Neural progenitor cell (in vitro differentiated cells): ENCODE data around the gene GTF3C2. TPM values are rescaled to one million over a fixed set of nuclear protein-coding genes. Genes with fewer than 3 reads are reported as not detected.

Source experiments
- DNase-seq: peaks from one replicate; pipeline ENCODE4 v3.0.0-alpha.2; 2016; ENCODE audit warnings: low spot score
- H2AFZ ChIP-seq: fragments of 200-600 bp; sonication (generic); replicated peaks from 2 replicates; pipeline ENCODE4 v1.6.1; 2016; ENCODE audit warnings: antibody characterized with exemption
- H3F3A ChIP-seq: fragments of 200-600 bp; sonication (generic); 2 replicates; pipeline ENCODE4 v1.6.1; 2016; ENCODE audit warnings: antibody characterized with exemption, low read depth
- H3K27ac ChIP-seq: fragments of 200-600 bp; sonication (generic); 2 replicates; pipeline ENCODE4 v1.5.1; 2016; ENCODE audit warnings: mild to moderate bottlenecking
- H3K27me3 ChIP-seq: fragments of 200-600 bp; sonication (generic); 2 replicates; pipeline ENCODE4 v1.6.1; 2016; ENCODE audit warnings: mild to moderate bottlenecking, moderate library complexity
- H3K36me3 ChIP-seq: fragments of 200-600 bp; sonication (generic); 2 replicates; pipeline ENCODE4 v1.5.1; 2016
- H3K4me1 ChIP-seq: fragments of 200-600 bp; sonication (generic); 2 replicates; pipeline ENCODE4 v1.6.1; 2016; ENCODE audit warnings: mixed run types
- H3K4me2 ChIP-seq: fragments of 200-600 bp; sonication (generic); 2 replicates; pipeline ENCODE4 v1.6.1; 2016
- H3K4me3 ChIP-seq: fragments of 200-600 bp; sonication (generic); 2 replicates; pipeline ENCODE4 v1.5.1; 2016
- H3K79me2 ChIP-seq: fragments of 200-600 bp; sonication (generic); 2 replicates; pipeline ENCODE4 v1.6.1; 2016; ENCODE audit warnings: low read depth
- H3K9ac ChIP-seq: fragments of 200-600 bp; sonication (generic); 2 replicates; pipeline ENCODE4 v1.6.1; 2016
- H3K9me3 ChIP-seq: fragments of 200-600 bp; sonication (generic); 2 replicates; pipeline ENCODE4 v1.5.1; 2016; ENCODE audit warnings: low read depth
- H4K20me1 ChIP-seq: fragments of 200-600 bp; sonication (generic); 2 replicates; pipeline ENCODE4 v1.6.1; 2016; ENCODE audit warnings: low read depth
- H3K27ac Mint-ChIP-seq: 3 replicates; pipeline ENCODE4 v1.8.0; 2021; ENCODE audit warnings: mixed read lengths
- H3K27me3 Mint-ChIP-seq: 2 replicates; pipeline ENCODE4 v1.8.0; 2022; ENCODE audit warnings: low read depth, mild to moderate bottlenecking, inconsistent platforms, moderate library complexity, mixed read lengths; ENCODE audit not compliant: insufficient read depth
- H3K36me3 Mint-ChIP-seq: 3 replicates; pipeline ENCODE4 v1.8.0; 2021; ENCODE audit warnings: mixed read lengths
- H3K4me1 Mint-ChIP-seq: 3 replicates; pipeline ENCODE4 v1.8.0; 2021; ENCODE audit warnings: mixed read lengths
- H3K4me3 Mint-ChIP-seq: 3 replicates; pipeline ENCODE4 v1.8.0; 2021; ENCODE audit warnings: mild to moderate bottlenecking, moderate library complexity, mixed read lengths
- H3K9me3 Mint-ChIP-seq: 3 replicates; pipeline ENCODE4 v1.8.0; 2020; ENCODE audit warnings: mixed read lengths
- CTCF ChIP-seq: fragments of 200-600 bp; sonication (generic); IDR thresholded peaks from 2 replicates; pipeline ENCODE4 v1.5.1; 2017; ENCODE audit warnings: antibody characterized with exemption, mild to moderate bottlenecking
- EZH2 ChIP-seq: fragments of 200-600 bp; sonication (generic); IDR thresholded peaks from 2 replicates; pipeline ENCODE4 v1.6.1; 2017; ENCODE audit warnings: antibody characterized with exemption, mild to moderate bottlenecking, moderate library complexity
- EZH2phosphoT487 ChIP-seq: fragments of 200-600 bp; sonication (generic); IDR thresholded peaks from 2 replicates; pipeline ENCODE4 v1.6.1; 2017; ENCODE audit warnings: antibody characterized with exemption
- total RNA-seq: library from RNA; depleted of rRNA; stranded (reverse); fragments of >200 nt; gene quantifications from 2 replicates; pipeline ENCODE4 v1.2.3, GENCODE V29; 2015; ENCODE audit warnings: low replicate concordance

GTF3C2 gene
- total RNA-seq, 1 donor from 2014 or later = 57.3 TPM

- H3K36me3 ChIP-seq = no peaks in the 10 kb centered on the region
- no peaks in the 10 kb centered on the region for H3K9me3 ChIP-seq
- no peak overlapping the region for H2AFZ ChIP-seq
- no peak overlapping the region for H3K4me3 ChIP-seq
- peaks cover 5% of the 10 kb centered on the region for H3F3A ChIP-seq
- no peak overlapping the region for H3K27ac ChIP-seq
- H3K36me3 Mint-ChIP-seq = no peaks in the 10 kb centered on the region
- no peak overlapping the region for H3K9ac ChIP-seq
- H3K4me3 Mint-ChIP-seq = no peak overlapping the region
- H3K9me3 Mint-ChIP-seq = no peaks in the 10 kb centered on the region
- no peak for TF ChIP-seq CTCF
- no peak for TF ChIP-seq EZH2
- no peak for TF ChIP-seq EZH2phosphoT487
- no peak overlapping the region for H3K4me2 ChIP-seq
- H4K20me1 ChIP-seq = peaks cover 58% of the 10 kb centered on the region
- no peak overlapping the region for H3K27ac Mint-ChIP-seq
- no peaks in the 10 kb centered on the region for H3K4me1 ChIP-seq
- peaks cover 13% of the 10 kb centered on the region for H3K4me1 Mint-ChIP-seq
- DNase-seq = no peak
- no peaks in the 10 kb centered on the region for H3K27me3 Mint-ChIP-seq
- no peaks in the 10 kb centered on the region for H3K27me3 ChIP-seq
- peaks cover 99% of the 10 kb centered on the region for H3K79me2 ChIP-seq
These were observed 6.4 kb downstream of the GTF3C2 start for GRCh38 chr2:27350106-27350693.

GRCh38 chr2:27347641-27348040 is 8.9 kb downstream of the GTF3C2 start:
- Histone ChIP-seq H3K4me1 (no peaks in the 10 kb centered on the region), H3K4me3 (no peak overlapping the region), H4K20me1 (peaks cover 54% of the 10 kb centered on the region), H3K27me3 (no peaks in the 10 kb centered on the region), H2AFZ (no peak overlapping the region), H3K4me2 (no peak overlapping the region), H3K36me3 (no peaks in the 10 kb centered on the region), H3F3A (peaks cover 5% of the 10 kb centered on the region), H3K9me3 (no peaks in the 10 kb centered on the region), H3K79me2 (peaks cover 95% of the 10 kb centered on the region), H3K9ac (no peak overlapping the region), H3K27ac (no peak overlapping the region)
- no peak overlapping the region for H3K27ac Mint-ChIP-seq
- H3K27me3 Mint-ChIP-seq = no peaks in the 10 kb centered on the region
- DNase-seq = no peak
- H3K36me3 Mint-ChIP-seq = peaks cover 2% of the 10 kb centered on the region
- TF ChIP-seq CTCF (no peak), EZH2phosphoT487 (no peak), EZH2 (no peak)
- H3K4me1 Mint-ChIP-seq = no peaks in the 10 kb centered on the region
- H3K9me3 Mint-ChIP-seq = no peaks in the 10 kb centered on the region
- H3K4me3 Mint-ChIP-seq = no peak overlapping the region

- Mint-ChIP-seq H3K4me1 (no peaks in the 10 kb centered on the region), H3K4me3 (no peak overlapping the region), H3K27ac (no peak overlapping the region), H3K9me3 (no peaks in the 10 kb centered on the region), H3K27me3 (peaks cover 5% of the 10 kb centered on the region), H3K36me3 (peaks cover 27% of the 10 kb centered on the region)
- H3F3A ChIP-seq = no peaks in the 10 kb centered on the region
- H3K36me3 ChIP-seq = peaks cover 6% of the 10 kb centered on the region
- no peak overlapping the region for H3K27ac ChIP-seq
- H3K4me3 ChIP-seq = no peak overlapping the region
- H3K4me2 ChIP-seq = no peak overlapping the region
- no peaks in the 10 kb centered on the region for H3K79me2 ChIP-seq
- no peaks in the 10 kb centered on the region for H4K20me1 ChIP-seq
- no peaks in the 10 kb centered on the region for H3K4me1 ChIP-seq
- TF ChIP-seq EZH2phosphoT487 = no peak
- no peak for TF ChIP-seq EZH2
- TF ChIP-seq CTCF = no peak
- no peaks in the 10 kb centered on the region for H3K9me3 ChIP-seq
- no peaks in the 10 kb centered on the region for H3K27me3 ChIP-seq
- H3K9ac ChIP-seq = no peak overlapping the region
- no peak for DNase-seq
- no peak overlapping the region for H2AFZ ChIP-seq
These were observed 20.4 kb downstream of the GTF3C2 start for GRCh38 chr2:27336173-27336572.
